Tibial artery (tissue), 4 donors: ENCODE data around the gene ABTB2.

Source experiments
- DNase-seq, 2 donors: peaks; one replicate each; pipeline ENCODE4 v3.0.0-alpha.2; 2019
- H3K27ac ChIP-seq, 2 donors: fragments of 200-600 bp; sonication (generic) in 1 of 2; 1 replicate in 1 of 2; 2 replicates in 1 of 2; pipeline ENCODE4 v1.5.1; 2018 to 2019; ENCODE audit warnings: mild to moderate bottlenecking in 1 of 2
- H3K27me3 ChIP-seq, 2 donors: fragments of 200-600 bp; sonication (generic) in 1 of 2; one replicate each; pipeline versions ENCODE4 v1.5.1 to v1.6.0; 2016 to 2019
- H3K36me3 ChIP-seq, 3 donors: fragments of 200-600 bp; sonication (generic) in 2 of 3; one replicate each; pipeline ENCODE4 v1.5.1; 2016 to 2019; ENCODE audit warnings: mild to moderate bottlenecking in 2 of 3
- H3K4me1 ChIP-seq, 4 donors: fragments of 200-600 bp; sonication (generic) in 2 of 4; 1 replicate in 3 of 4; 2 replicates in 1 of 4; pipeline ENCODE4 v1.5.1; 2016 to 2019
- H3K4me3 ChIP-seq, 2 donors: fragments of 200-600 bp; sonication (generic) in 1 of 2; 1 replicate in 1 of 2; 2 replicates in 1 of 2; pipeline ENCODE4 v1.5.1; 2018 to 2019; ENCODE audit warnings: mild to moderate bottlenecking in 2 of 2
- H3K9me3 ChIP-seq, 3 donors: fragments of 200-600 bp; sonication (generic) in 1 of 3; one replicate each; pipeline ENCODE4 v1.5.1; 2016 to 2019
- intact Hi-C: fragments of 100-400 bp; cut with DNase I; formaldehyde crosslinking; loops from one replicate; pipeline ENCODE4 v1.15.0; 2023; ENCODE audit warnings: low total_unique reads
- TF ChIP-seq, protein P1 (sequence below), 2 experiments: fragments of 200-600 bp in 1 of 2; fragments of 450-650 bp in 1 of 2; IDR thresholded peaks; one replicate each; pipeline ENCODE4 v1.5.1; 2017 to 2019; ENCODE audit warnings: antibody characterized with exemption in 2 of 2, mild to moderate bottlenecking in 1 of 2, moderate library complexity in 1 of 2

The ABTB2 gene

DNA sequence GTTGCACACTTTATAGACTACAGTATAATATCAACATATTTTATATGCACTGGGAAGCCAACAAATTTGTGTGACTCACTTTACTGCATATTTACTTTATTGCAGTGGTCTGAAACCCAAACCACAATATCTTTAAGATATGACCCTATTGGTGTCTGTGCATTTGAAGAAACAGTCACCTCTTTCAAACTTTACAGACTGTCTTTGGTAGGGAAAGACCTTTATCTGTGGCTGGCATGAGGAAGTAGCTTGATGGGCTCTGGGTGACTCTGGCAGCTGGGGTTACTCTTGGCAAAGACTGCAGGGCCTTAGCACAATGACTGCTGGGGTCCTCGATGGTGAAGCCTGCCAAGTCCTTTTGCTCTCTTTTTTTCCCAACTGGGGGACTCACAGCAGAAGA lies 21.3 kb upstream of the ABTB2 start:
- DNase-seq = no peak
- Histone ChIP-seq H3K4me3 (no peak overlapping the region), H3K27ac (no peak overlapping the region), H3K36me3 (no peaks in the 10 kb centered on the region), H3K4me1 (no peaks in the 10 kb centered on the region), H3K9me3 (peaks cover 0 to 30% (median 20%) of the 10 kb centered on the region in 3 donors), H3K27me3 (no peaks in the 10 kb centered on the region)
- TF ChIP-seq, protein P1, sequence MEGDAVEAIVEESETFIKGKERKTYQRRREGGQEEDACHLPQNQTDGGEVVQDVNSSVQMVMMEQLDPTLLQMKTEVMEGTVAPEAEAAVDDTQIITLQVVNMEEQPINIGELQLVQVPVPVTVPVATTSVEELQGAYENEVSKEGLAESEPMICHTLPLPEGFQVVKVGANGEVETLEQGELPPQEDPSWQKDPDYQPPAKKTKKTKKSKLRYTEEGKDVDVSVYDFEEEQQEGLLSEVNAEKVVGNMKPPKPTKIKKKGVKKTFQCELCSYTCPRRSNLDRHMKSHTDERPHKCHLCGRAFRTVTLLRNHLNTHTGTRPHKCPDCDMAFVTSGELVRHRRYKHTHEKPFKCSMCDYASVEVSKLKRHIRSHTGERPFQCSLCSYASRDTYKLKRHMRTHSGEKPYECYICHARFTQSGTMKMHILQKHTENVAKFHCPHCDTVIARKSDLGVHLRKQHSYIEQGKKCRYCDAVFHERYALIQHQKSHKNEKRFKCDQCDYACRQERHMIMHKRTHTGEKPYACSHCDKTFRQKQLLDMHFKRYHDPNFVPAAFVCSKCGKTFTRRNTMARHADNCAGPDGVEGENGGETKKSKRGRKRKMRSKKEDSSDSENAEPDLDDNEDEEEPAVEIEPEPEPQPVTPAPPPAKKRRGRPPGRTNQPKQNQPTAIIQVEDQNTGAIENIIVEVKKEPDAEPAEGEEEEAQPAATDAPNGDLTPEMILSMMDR (IDR thresholded peaks at IDR 0.05) = no peak
- intact Hi-C loops = no loop called here

DNA sequence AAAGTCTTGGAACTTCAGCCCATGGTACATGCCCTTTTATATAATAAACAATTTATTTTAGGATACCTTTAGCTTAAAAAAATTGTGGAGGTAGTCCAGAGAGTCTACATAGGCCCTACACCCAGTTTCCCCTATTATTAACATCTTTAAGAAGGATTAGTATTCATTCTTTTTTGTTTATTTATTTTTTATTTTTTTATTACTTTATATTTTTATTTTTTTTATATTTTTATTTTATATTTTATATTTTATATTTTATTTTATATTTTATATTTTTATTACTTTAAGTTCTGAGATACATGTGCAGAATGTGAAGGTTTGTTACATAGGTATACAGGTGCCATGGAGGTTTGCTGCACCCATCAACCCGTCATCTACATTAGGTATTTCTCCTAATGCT lies 15.9 kb upstream of the ABTB2 start:
- no peaks in the 10 kb centered on the region for H3K4me1 ChIP-seq
- DNase-seq = no peak
- no peak overlapping the region for H3K27ac ChIP-seq

DNA sequence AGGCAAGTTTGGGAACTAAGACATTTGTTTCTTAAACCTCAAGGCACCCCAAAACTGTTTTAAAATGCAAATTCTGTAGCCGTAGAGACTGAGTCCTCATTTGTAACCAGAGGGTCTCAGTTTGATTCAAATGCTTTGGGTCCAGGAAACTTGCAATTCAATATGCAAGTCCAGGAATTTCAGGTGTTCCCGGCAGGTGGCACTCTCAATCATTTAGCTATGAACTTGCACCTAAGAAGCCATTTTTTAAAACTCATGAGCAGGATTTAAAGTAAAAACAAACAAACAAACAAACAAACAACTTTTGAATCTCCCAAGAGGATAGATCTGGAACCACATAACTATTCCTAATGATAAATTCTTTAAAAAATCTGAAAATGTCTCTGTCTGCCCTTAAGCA lies 8.7 kb upstream of the ABTB2 start:
- TF ChIP-seq, protein P1 (IDR thresholded peaks at IDR 0.05) = no peak
- Histone ChIP-seq H3K27me3 (peaks cover 0 to 10% of the 10 kb centered on the region in 2 donors), H3K9me3 (no peaks in the 10 kb centered on the region), H3K36me3 (no peaks in the 10 kb centered on the region), H3K4me1 (no peaks in the 10 kb centered on the region), H3K4me3 (no peak overlapping the region), H3K27ac (no peak overlapping the region)
- intact Hi-C loops = no loop called here
- no peak for DNase-seq

More for the DNA sequence above, 15.9 kb upstream of the ABTB2 start:
- Histone ChIP-seq H3K4me3 (no peak overlapping the region), H3K27me3 (no peaks in the 10 kb centered on the region), H3K36me3 (no peaks in the 10 kb centered on the region), H3K9me3 (peaks cover 0 to 29% (median 20%) of the 10 kb centered on the region in 3 donors)
- intact Hi-C loops = no loop called here
- TF ChIP-seq, protein P1 (IDR thresholded peaks at IDR 0.05) = no peak

DNA sequence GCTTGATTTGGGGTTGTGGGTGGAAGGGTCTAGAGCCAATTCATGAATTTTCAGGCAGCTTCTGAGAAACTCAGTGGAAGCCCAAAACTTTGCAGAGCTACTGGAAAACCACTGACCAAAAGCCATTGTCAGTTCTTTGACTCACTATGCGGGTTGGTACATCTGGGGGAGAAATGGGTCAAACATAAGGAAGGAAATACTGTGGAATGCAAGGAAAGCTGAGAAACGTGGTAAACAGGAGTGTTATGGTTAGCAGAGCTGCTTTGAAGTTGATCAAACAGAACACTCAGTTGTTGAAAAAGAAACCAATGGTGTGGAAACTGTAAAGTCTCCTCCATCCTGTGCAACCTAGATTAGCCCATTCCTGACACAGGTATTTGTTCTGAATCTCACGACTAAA lies 6.3 kb upstream of the ABTB2 start:
- H3K27ac ChIP-seq = no peak overlapping the region
- peaks cover 0 to under 1% (median 0%) of the 10 kb centered on the region in 4 donors for H3K4me1 ChIP-seq
- TF ChIP-seq, protein P1 (IDR thresholded peaks at IDR 0.05) = no peak
- no peaks in the 10 kb centered on the region for H3K36me3 ChIP-seq
- DNase-seq = no peak
- no peak overlapping the region for H3K4me3 ChIP-seq
- H3K9me3 ChIP-seq = no peaks in the 10 kb centered on the region
- intact Hi-C loops = no loop called here
- H3K27me3 ChIP-seq = peaks cover 0 to 10% of the 10 kb centered on the region in 2 donors

DNA sequence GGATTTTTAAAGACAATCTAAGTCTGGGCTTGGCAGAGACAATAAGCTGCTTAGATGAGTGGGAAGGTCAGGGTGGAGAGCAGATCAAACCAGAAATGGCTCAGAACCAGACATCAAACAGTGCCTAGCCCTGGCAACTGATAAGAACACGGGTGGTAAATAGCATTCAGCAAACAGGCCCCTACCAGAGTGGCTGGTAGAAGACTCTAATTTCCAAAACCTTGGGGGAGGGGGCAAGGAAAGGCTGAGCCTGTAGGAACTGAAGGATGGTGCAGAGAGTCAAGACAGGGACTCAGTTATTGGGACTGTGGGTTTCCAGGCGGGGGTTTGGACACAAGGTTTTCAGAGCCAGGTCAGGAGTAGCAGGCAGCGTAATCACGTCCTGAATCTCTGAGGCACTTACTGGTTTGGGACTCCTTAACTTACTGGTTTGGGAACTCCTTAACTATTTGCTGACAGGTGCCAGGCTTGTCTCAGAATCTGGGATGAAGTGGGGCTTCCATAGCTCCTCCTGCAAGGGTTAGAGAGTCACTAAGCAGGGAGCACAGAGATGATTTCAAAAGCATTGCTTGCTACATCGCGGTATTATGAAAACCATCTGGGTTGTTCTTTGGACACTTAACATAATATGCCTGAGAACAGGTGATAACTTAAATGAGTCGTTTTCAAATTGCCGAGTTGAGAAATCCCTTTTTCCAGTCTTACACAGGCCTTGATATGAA lies 5.7 kb upstream of the ABTB2 start:
- no peak for DNase-seq
- Histone ChIP-seq H3K36me3 (no peaks in the 10 kb centered on the region), H3K27me3 (peaks cover 0 to 10% of the 10 kb centered on the region in 2 donors), H3K27ac (no peak overlapping the region), H3K4me1 (peaks cover 0 to 6% (median 5%) of the 10 kb centered on the region in 4 donors), H3K4me3 (no peak overlapping the region), H3K9me3 (no peaks in the 10 kb centered on the region)
- TF ChIP-seq, protein P1 (IDR thresholded peaks at IDR 0.05) = no peak
- intact Hi-C loops = no loop called here
